Measurements from ENCODE around the gene TOPBP1.

GRCh38 chr3:133674290-133674919 lies 12.7 kb upstream of the TOPBP1 start:
- TF ChIP-seq POLR2A (IDR thresholded peaks at IDR 0.05; ENCODE audit: low read depth, low read length) (no peak), POLR2AphosphoS5 (IDR thresholded peaks at IDR 0.05; ENCODE audit: insufficient read depth, low read depth, low read length) (no peak), CTCF (IDR thresholded peaks at IDR 0.05; ENCODE audit: extremely low read depth in 1 of 2, insufficient read depth in 1 of 2, low read depth in 1 of 2, low read length in 2 of 2) (no peak), GATA2 (IDR thresholded peaks at IDR 0.05; ENCODE audit: insufficient read depth, insufficient read length, low read depth, low read length) (no peak), FOS (IDR thresholded peaks at IDR 0.05; ENCODE audit: borderline replicate concordance, insufficient read depth, low read length) (no peak), EZH2 (IDR thresholded peaks at IDR 0.05; ENCODE audit: borderline replicate concordance, low read depth, low read length, severe bottlenecking) (peak; percentile 75), MYC (IDR thresholded peaks at IDR 0.05; ENCODE audit: low read depth, low read length) (no peak), JUN (IDR thresholded peaks at IDR 0.05; ENCODE audit: borderline replicate concordance, insufficient read depth, insufficient read length, low read depth) (no peak)
